HG03432 (cell line): ENCODE data around the gene FAS.

Experiments used
- ATAC-seq: cut with Tn5 transposase; IDR thresholded peaks from one replicate; pipeline ENCODE4 v1.9.1; 2021; ENCODE audit warnings: mild to moderate bottlenecking, moderate library complexity; ENCODE audit not compliant: unreplicated experiment

The FAS gene

GRCh38 chr10:88971221-88972061 lies 19.2 kb upstream of the FAS start:
- no peak for ATAC-seq

- no peak for ATAC-seq
Observed at GRCh38 chr10:88974012-88974411, 16.6 kb upstream of the FAS start.

- ATAC-seq, result no peak
Observed at GRCh38 chr10:88974446-88975376, 15.9 kb upstream of the FAS start.

GRCh38 chr10:88975377-88975720 lies 15.2 kb upstream of the FAS start:
- ATAC-seq, result no peak

GRCh38 chr10:88978463-88978862 lies 12.1 kb upstream of the FAS start:
- no peak for ATAC-seq

- no peak for ATAC-seq
Observed at GRCh38 chr10:88979153-88979562, 11.4 kb upstream of the FAS start.

GRCh38 chr10:88979603-88980002 lies 11.0 kb upstream of the FAS start:
- no peak for ATAC-seq

- ATAC-seq, result no peak
Observed at GRCh38 chr10:88980247-88980646, 10.4 kb upstream of the FAS start.

- ATAC-seq, result no peak
Observed at GRCh38 chr10:88980800-88981199, 9.8 kb upstream of the FAS start.

GRCh38 chr10:88981435-88981834 lies 9.2 kb upstream of the FAS start:
- no peak for ATAC-seq

GRCh38 chr10:88982366-88982765 lies 8.2 kb upstream of the FAS start:
- ATAC-seq, result no peak

GRCh38 chr10:88983206-88983605 lies 7.4 kb upstream of the FAS start:
- no peak for ATAC-seq

- no peak for ATAC-seq
Observed at GRCh38 chr10:88983939-88984338, 6.7 kb upstream of the FAS start.

GRCh38 chr10:88984525-88984924 lies 6.1 kb upstream of the FAS start:
- no peak for ATAC-seq

GRCh38 chr10:88986549-88987242 lies 3.9 kb upstream of the FAS start:
- no peak for ATAC-seq

- no peak for ATAC-seq
Observed at GRCh38 chr10:88987243-88987725, 3.3 kb upstream of the FAS start.

- no peak for ATAC-seq
Observed at GRCh38 chr10:88987840-88988239, 2.8 kb upstream of the FAS start.

GRCh38 chr10:88989423-88989822 lies 1.2 kb upstream of the FAS start:
- ATAC-seq, result no peak

- no peak for ATAC-seq
Observed at GRCh38 chr10:88989824-88990383, 694 bp upstream of the FAS start.

GRCh38 chr10:88991161-88991898 lies 732 bp downstream of the FAS start:
- ATAC-seq, result peak; percentile 41
